Nephron (organoid): ENCODE data around the gene S100PBP.

Experiments
- H3K27ac Mint-ChIP-seq, 3 experiments: 2 replicates each; pipeline ENCODE4 v1.8.0; 2020; ENCODE audit warnings: mixed read lengths in 3 of 3, mild to moderate bottlenecking in 2 of 3, moderate library complexity in 1 of 3
- H3K27me3 Mint-ChIP-seq: 2 replicates; pipeline ENCODE4 v1.8.0; 2021; ENCODE audit warnings: low read depth, mild to moderate bottlenecking, moderate library complexity, mixed read lengths
- H3K36me3 Mint-ChIP-seq: 2 replicates; pipeline ENCODE4 v1.8.0; 2020; ENCODE audit warnings: low read depth, mixed read lengths
- H3K4me1 Mint-ChIP-seq: 2 replicates; pipeline ENCODE4 v1.8.0; 2020; ENCODE audit warnings: mixed read lengths
- H3K4me3 Mint-ChIP-seq, 3 experiments: 2 replicates each; pipeline ENCODE4 v1.8.0; 2020; ENCODE audit warnings: mild to moderate bottlenecking in 3 of 3, mixed read lengths in 3 of 3, moderate library complexity in 2 of 3
- H3K9me3 Mint-ChIP-seq: 2 replicates; pipeline ENCODE4 v1.8.0; 2020; ENCODE audit warnings: mixed read lengths
- CTCF ChIP-seq, 3 experiments: fragments of 200-600 bp; sonication (generic); IDR thresholded peaks; one replicate each; pipeline ENCODE4 v1.5.0; 2021; ENCODE audit warnings: antibody characterized with exemption in 3 of 3; ENCODE audit not compliant: unreplicated experiment in 3 of 3

The S100PBP gene

GRCh38 chr1:32886828-32887414 lies 69.5 kb downstream of the S100PBP start:
- Mint-ChIP-seq H3K36me3 (no peaks in the 10 kb centered on the region), H3K4me1 (peaks cover 13% of the 10 kb centered on the region), H3K4me3 (peak overlapping the region in 2 of 3 experiments; percentile 17 to 37), H3K9me3 (no peaks in the 10 kb centered on the region), H3K27ac (no peak overlapping the region), H3K27me3 (peaks cover 71% of the 10 kb centered on the region)
- peak in 1 of 3 experiments; percentile 4 for TF ChIP-seq CTCF (IDR thresholded peaks at IDR 0.05; ENCODE audit: unreplicated experiment in 3 of 3)

DNA sequence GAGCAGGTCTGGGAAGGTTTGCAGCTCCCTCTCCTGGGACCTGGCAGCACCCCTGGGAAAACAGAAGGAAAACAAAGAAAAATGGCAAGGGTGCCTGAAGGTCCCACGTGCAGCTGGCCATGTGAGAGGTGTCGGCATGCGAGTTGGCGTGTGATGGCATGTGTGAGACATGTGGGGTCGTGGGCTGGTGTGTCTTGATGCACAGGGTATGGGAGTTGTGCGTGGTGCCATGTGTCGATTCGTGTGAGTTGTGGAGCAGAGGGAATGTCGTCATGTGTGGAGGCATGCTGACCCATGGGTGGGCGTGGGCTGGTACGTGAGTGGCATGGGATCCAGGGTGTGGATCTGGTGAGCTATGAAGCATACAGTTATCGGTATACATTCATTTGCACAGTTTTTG lies 70.2 kb downstream of the S100PBP start:
- Mint-ChIP-seq H3K4me1 (peaks cover 20% of the 10 kb centered on the region), H3K36me3 (no peaks in the 10 kb centered on the region), H3K4me3 (no peak overlapping the region), H3K27ac (no peak overlapping the region), H3K27me3 (peaks cover 78% of the 10 kb centered on the region), H3K9me3 (no peaks in the 10 kb centered on the region)
- no peak for TF ChIP-seq CTCF (IDR thresholded peaks at IDR 0.05; ENCODE audit: unreplicated experiment in 3 of 3)

- peaks cover 80% of the 10 kb centered on the region for H3K27me3 Mint-ChIP-seq
- H3K4me1 Mint-ChIP-seq: peaks cover 21% of the 10 kb centered on the region
- no peak for TF ChIP-seq CTCF (IDR thresholded peaks at IDR 0.05; ENCODE audit: unreplicated experiment in 3 of 3)
- H3K36me3 Mint-ChIP-seq: no peaks in the 10 kb centered on the region
- no peak overlapping the region for H3K27ac Mint-ChIP-seq
- no peak overlapping the region for H3K4me3 Mint-ChIP-seq
- no peaks in the 10 kb centered on the region for H3K9me3 Mint-ChIP-seq
Observed at GRCh38 chr1:32888134-32888533, 70.7 kb downstream of the S100PBP start.

DNA sequence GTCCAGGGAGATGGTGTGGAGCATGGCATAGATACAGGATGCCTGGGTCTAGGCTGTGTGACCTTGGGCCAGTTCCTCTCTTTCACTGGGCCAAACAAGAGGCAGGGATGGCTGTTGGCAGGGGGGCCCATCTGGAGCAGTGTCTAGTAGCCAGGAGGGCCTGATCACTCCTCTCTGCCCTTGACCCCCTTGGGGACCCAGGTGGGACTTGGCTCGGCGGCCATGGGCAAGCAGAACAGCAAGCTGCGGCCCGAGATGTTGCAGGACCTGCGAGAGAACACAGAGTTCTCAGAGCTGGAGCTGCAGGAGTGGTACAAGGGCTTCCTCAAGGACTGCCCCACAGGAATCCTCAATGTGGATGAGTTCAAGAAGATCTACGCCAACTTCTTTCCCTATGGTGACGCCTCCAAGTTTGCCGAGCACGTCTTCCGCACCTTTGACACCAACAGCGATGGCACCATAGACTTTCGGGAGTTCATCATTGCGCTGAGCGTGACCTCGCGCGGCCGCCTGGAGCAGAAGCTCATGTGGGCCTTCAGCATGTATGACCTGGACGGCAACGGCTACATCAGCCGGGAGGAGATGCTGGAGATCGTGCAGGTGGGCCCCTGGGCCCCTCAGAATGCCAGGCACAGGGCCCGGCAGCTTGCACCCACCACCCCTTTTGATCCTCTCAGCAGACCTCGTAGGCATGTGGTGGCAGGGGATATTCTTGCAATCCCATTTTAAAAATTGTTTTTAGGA lies 71.4 kb downstream of the S100PBP start:
- Mint-ChIP-seq H3K4me3 (no peak overlapping the region), H3K9me3 (no peaks in the 10 kb centered on the region), H3K36me3 (no peaks in the 10 kb centered on the region), H3K27ac (no peak overlapping the region), H3K27me3 (peaks cover 76% of the 10 kb centered on the region), H3K4me1 (peaks cover 17% of the 10 kb centered on the region)
- TF ChIP-seq CTCF (IDR thresholded peaks at IDR 0.05; ENCODE audit: unreplicated experiment in 3 of 3): no peak

GRCh38 chr1:32889731-32890278 lies 72.4 kb downstream of the S100PBP start:
- Mint-ChIP-seq H3K27ac (no peak overlapping the region), H3K4me1 (peaks cover 16% of the 10 kb centered on the region), H3K27me3 (peaks cover 70% of the 10 kb centered on the region), H3K36me3 (no peaks in the 10 kb centered on the region), H3K9me3 (no peaks in the 10 kb centered on the region), H3K4me3 (peak overlapping the region in 1 of 3 experiments; percentile 73)
- TF ChIP-seq CTCF (IDR thresholded peaks at IDR 0.05; ENCODE audit: unreplicated experiment in 3 of 3): no peak
